ENCODE measurements around the gene ZNF407.

The ZNF407 gene

GRCh38 chr18:74768096-74768495 is 170.4 kb downstream of the ZNF407 start:
- DNase-seq (ENCODE audit: low spot score in 2 of 2) = no peak
- Mint-ChIP-seq H3K4me1 (peaks cover 10% of the 10 kb centered on the region), H3K36me3 (ENCODE audit: insufficient read depth) (peaks cover 3% of the 10 kb centered on the region), H3K4me3 (no peak overlapping the region), H3K27me3 (no peaks in the 10 kb centered on the region), H3K27ac (ENCODE audit: low read depth) (no peak overlapping the region), H3K9me3 (peaks cover 5% of the 10 kb centered on the region)
- no peak for ATAC-seq (replicated peaks; ENCODE audit: extremely low read depth, poor library complexity, severe bottlenecking)

- Mint-ChIP-seq H3K36me3 (ENCODE audit: insufficient read depth) (peaks cover 5% of the 10 kb centered on the region), H3K27ac (ENCODE audit: low read depth) (no peak overlapping the region), H3K27me3 (no peaks in the 10 kb centered on the region), H3K4me3 (no peak overlapping the region), H3K9me3 (no peaks in the 10 kb centered on the region), H3K4me1 (peaks cover 7% of the 10 kb centered on the region)
- no peak for DNase-seq (ENCODE audit: low spot score in 2 of 2)
- ATAC-seq (replicated peaks; ENCODE audit: extremely low read depth, poor library complexity, severe bottlenecking) = no peak
Measured at GRCh38 chr18:74773171-74773624, 175.5 kb downstream of the ZNF407 start.

GRCh38 chr18:74774486-74774885 is 176.8 kb downstream of the ZNF407 start:
- no peak overlapping the region for H3K4me3 Mint-ChIP-seq
- ATAC-seq (replicated peaks; ENCODE audit: extremely low read depth, poor library complexity, severe bottlenecking) (no peak), DNase-seq (ENCODE audit: low spot score in 2 of 2) (no peak)
- no peak overlapping the region for H3K27ac Mint-ChIP-seq (ENCODE audit: low read depth)
- peaks cover 5% of the 10 kb centered on the region for H3K36me3 Mint-ChIP-seq (ENCODE audit: insufficient read depth)
- H3K4me1 Mint-ChIP-seq = peaks cover 12% of the 10 kb centered on the region
- no peaks in the 10 kb centered on the region for H3K27me3 Mint-ChIP-seq
- H3K9me3 Mint-ChIP-seq = no peaks in the 10 kb centered on the region

GRCh38 chr18:74775239-74775638 is 177.6 kb downstream of the ZNF407 start:
- H3K36me3 Mint-ChIP-seq (ENCODE audit: insufficient read depth) = peaks cover 5% of the 10 kb centered on the region
- H3K4me3 Mint-ChIP-seq = no peak overlapping the region
- H3K9me3 Mint-ChIP-seq = no peaks in the 10 kb centered on the region
- no peak for DNase-seq (ENCODE audit: low spot score in 2 of 2)
- no peak for ATAC-seq (replicated peaks; ENCODE audit: extremely low read depth, poor library complexity, severe bottlenecking)
- no peak overlapping the region for H3K27ac Mint-ChIP-seq (ENCODE audit: low read depth)
- H3K27me3 Mint-ChIP-seq = no peaks in the 10 kb centered on the region
- H3K4me1 Mint-ChIP-seq = peaks cover 12% of the 10 kb centered on the region

- H3K9me3 Mint-ChIP-seq = no peaks in the 10 kb centered on the region
- no peak overlapping the region for H3K27ac Mint-ChIP-seq (ENCODE audit: low read depth)
- DNase-seq (ENCODE audit: low spot score in 2 of 2) = no peak
- H3K4me1 Mint-ChIP-seq = peaks cover 7% of the 10 kb centered on the region
- no peak for ATAC-seq (replicated peaks; ENCODE audit: extremely low read depth, poor library complexity, severe bottlenecking)
- H3K4me3 Mint-ChIP-seq = no peak overlapping the region
- H3K36me3 Mint-ChIP-seq (ENCODE audit: insufficient read depth) = peaks cover 5% of the 10 kb centered on the region
- no peaks in the 10 kb centered on the region for H3K27me3 Mint-ChIP-seq
Measured at GRCh38 chr18:74778191-74778847, 180.6 kb downstream of the ZNF407 start.

- H3K4me3 Mint-ChIP-seq = no peak overlapping the region
- DNase-seq (ENCODE audit: low spot score in 2 of 2) = no peak
- H3K27me3 Mint-ChIP-seq = no peaks in the 10 kb centered on the region
- H3K9me3 Mint-ChIP-seq = no peaks in the 10 kb centered on the region
- no peak for ATAC-seq (replicated peaks; ENCODE audit: extremely low read depth, poor library complexity, severe bottlenecking)
- H3K27ac Mint-ChIP-seq (ENCODE audit: low read depth) = no peak overlapping the region
- no peaks in the 10 kb centered on the region for H3K4me1 Mint-ChIP-seq
- peaks cover 9% of the 10 kb centered on the region for H3K36me3 Mint-ChIP-seq (ENCODE audit: insufficient read depth)
Measured at GRCh38 chr18:74784752-74785151, 187.1 kb downstream of the ZNF407 start.

- Mint-ChIP-seq H3K27me3 (no peaks in the 10 kb centered on the region), H3K36me3 (ENCODE audit: insufficient read depth) (peaks cover 9% of the 10 kb centered on the region), H3K4me3 (no peak overlapping the region), H3K27ac (ENCODE audit: low read depth) (no peak overlapping the region), H3K9me3 (no peaks in the 10 kb centered on the region), H3K4me1 (no peaks in the 10 kb centered on the region)
- no peak for ATAC-seq (replicated peaks; ENCODE audit: extremely low read depth, poor library complexity, severe bottlenecking)
- DNase-seq (ENCODE audit: low spot score in 2 of 2) = no peak
Measured at GRCh38 chr18:74785632-74786031, 188.0 kb downstream of the ZNF407 start.

- Mint-ChIP-seq H3K36me3 (ENCODE audit: insufficient read depth) (peaks cover 6% of the 10 kb centered on the region), H3K27me3 (no peaks in the 10 kb centered on the region), H3K4me1 (no peaks in the 10 kb centered on the region), H3K27ac (ENCODE audit: low read depth) (no peak overlapping the region), H3K9me3 (no peaks in the 10 kb centered on the region), H3K4me3 (no peak overlapping the region)
- DNase-seq (ENCODE audit: low spot score in 2 of 2) (no peak), ATAC-seq (replicated peaks; ENCODE audit: extremely low read depth, poor library complexity, severe bottlenecking) (no peak)
Measured at GRCh38 chr18:74788657-74789056, 191.0 kb downstream of the ZNF407 start.

- H3K4me1 Mint-ChIP-seq = no peaks in the 10 kb centered on the region
- no peaks in the 10 kb centered on the region for H3K27me3 Mint-ChIP-seq
- H3K4me3 Mint-ChIP-seq = no peak overlapping the region
- no peaks in the 10 kb centered on the region for H3K9me3 Mint-ChIP-seq
- peaks cover 7% of the 10 kb centered on the region for H3K36me3 Mint-ChIP-seq (ENCODE audit: insufficient read depth)
- ATAC-seq (replicated peaks; ENCODE audit: extremely low read depth, poor library complexity, severe bottlenecking) = no peak
- DNase-seq (ENCODE audit: low spot score in 2 of 2) = no peak
- H3K27ac Mint-ChIP-seq (ENCODE audit: low read depth) = no peak overlapping the region
Measured at GRCh38 chr18:74789078-74789477, 191.4 kb downstream of the ZNF407 start.

- no peaks in the 10 kb centered on the region for H3K27me3 Mint-ChIP-seq
- H3K9me3 Mint-ChIP-seq = no peaks in the 10 kb centered on the region
- DNase-seq (ENCODE audit: low spot score in 2 of 2) (no peak), ATAC-seq (replicated peaks; ENCODE audit: extremely low read depth, poor library complexity, severe bottlenecking) (no peak)
- H3K4me1 Mint-ChIP-seq = no peaks in the 10 kb centered on the region
- H3K4me3 Mint-ChIP-seq = no peak overlapping the region
- H3K36me3 Mint-ChIP-seq (ENCODE audit: insufficient read depth) = peaks cover 6% of the 10 kb centered on the region
- no peak overlapping the region for H3K27ac Mint-ChIP-seq (ENCODE audit: low read depth)
Measured at GRCh38 chr18:74790451-74790850, 192.8 kb downstream of the ZNF407 start.

- Mint-ChIP-seq H3K4me3 (no peak overlapping the region), H3K36me3 (ENCODE audit: insufficient read depth) (peaks cover 6% of the 10 kb centered on the region), H3K27me3 (no peaks in the 10 kb centered on the region), H3K4me1 (peaks cover 2% of the 10 kb centered on the region), H3K27ac (ENCODE audit: low read depth) (no peak overlapping the region), H3K9me3 (no peaks in the 10 kb centered on the region)
- DNase-seq (ENCODE audit: low spot score in 2 of 2) (no peak), ATAC-seq (replicated peaks; ENCODE audit: extremely low read depth, poor library complexity, severe bottlenecking) (no peak)
Measured at GRCh38 chr18:74791501-74792194, 194.0 kb downstream of the ZNF407 start.

- Mint-ChIP-seq H3K27ac (ENCODE audit: low read depth) (no peak overlapping the region), H3K4me3 (no peak overlapping the region), H3K4me1 (peaks cover 17% of the 10 kb centered on the region), H3K36me3 (ENCODE audit: insufficient read depth) (peaks cover 4% of the 10 kb centered on the region), H3K27me3 (no peaks in the 10 kb centered on the region), H3K9me3 (no peaks in the 10 kb centered on the region)
- no peak for ATAC-seq (replicated peaks; ENCODE audit: extremely low read depth, poor library complexity, severe bottlenecking)
- no peak for DNase-seq (ENCODE audit: low spot score in 2 of 2)
Measured at GRCh38 chr18:74793746-74794145, 196.1 kb downstream of the ZNF407 start.

GRCh38 chr18:74795751-74796150 is 198.1 kb downstream of the ZNF407 start:
- H3K27me3 Mint-ChIP-seq = no peaks in the 10 kb centered on the region
- ATAC-seq (replicated peaks; ENCODE audit: extremely low read depth, poor library complexity, severe bottlenecking) (no peak), DNase-seq (ENCODE audit: low spot score in 2 of 2) (no peak)

More at GRCh38 chr18:74795751-74796150, 198.1 kb downstream of the ZNF407 start:
- H3K9me3 Mint-ChIP-seq = no peaks in the 10 kb centered on the region
- no peak overlapping the region for H3K27ac Mint-ChIP-seq (ENCODE audit: low read depth)
- H3K4me3 Mint-ChIP-seq = no peak overlapping the region
- peaks cover 4% of the 10 kb centered on the region for H3K36me3 Mint-ChIP-seq (ENCODE audit: insufficient read depth)
- H3K4me1 Mint-ChIP-seq = peaks cover 17% of the 10 kb centered on the region

All from central memory CD8-positive, alpha-beta T cell (primary cell).